CD4-positive, alpha-beta T cell treated with Interleukin-1 beta for 1 hour (primary cell): Measurements from ENCODE around the gene PBRM1.

ENCODE experiments used
- DNase-seq, 2 donors: peaks; one replicate each; pipeline ENCODE4 v3.0.0-alpha.2; 2020 to 2022

The PBRM1 gene

DNA sequence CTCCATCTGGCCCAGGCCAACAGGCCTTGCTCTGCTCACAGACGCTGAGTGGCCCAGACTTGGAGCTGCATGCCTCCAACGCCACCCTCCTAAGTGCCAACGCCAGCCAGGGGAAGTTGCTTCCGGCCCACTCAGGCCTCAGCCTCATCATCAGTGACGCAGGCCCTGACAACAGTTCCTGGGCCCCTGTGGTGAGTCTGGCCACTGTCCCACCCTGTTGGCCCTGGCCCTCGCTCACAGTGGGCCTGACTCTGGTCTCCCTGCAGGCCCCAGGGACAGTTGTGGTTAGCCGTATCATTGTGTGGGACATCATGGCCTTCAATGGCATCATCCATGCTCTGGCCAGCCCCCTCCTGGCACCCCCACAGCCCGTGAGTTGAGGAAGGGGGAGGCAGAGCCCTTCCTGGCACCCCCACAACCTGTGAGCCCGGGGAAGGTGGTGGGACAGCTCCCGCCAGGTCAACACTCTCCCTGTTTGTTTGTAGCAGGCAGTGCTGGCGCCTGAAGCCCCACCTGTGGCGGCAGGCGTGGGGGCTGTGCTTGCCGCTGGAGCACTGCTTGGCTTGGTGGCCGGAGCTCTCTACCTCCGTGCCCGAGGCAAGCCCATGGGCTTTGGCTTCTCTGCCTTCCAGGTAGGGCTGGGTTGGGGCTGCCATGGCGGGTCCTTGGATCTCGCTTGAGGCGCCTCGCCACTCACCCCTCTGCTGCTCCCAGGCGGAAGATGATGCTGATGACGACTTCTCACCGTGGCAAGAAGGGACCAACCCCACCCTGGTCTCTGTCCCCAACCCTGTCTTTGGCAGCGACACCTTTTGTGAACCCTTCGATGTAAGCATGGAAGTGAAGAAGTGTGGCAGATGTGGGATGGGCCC is 162.1 kb downstream of the PBRM1 start:
- DNase-seq = no peak

DNA sequence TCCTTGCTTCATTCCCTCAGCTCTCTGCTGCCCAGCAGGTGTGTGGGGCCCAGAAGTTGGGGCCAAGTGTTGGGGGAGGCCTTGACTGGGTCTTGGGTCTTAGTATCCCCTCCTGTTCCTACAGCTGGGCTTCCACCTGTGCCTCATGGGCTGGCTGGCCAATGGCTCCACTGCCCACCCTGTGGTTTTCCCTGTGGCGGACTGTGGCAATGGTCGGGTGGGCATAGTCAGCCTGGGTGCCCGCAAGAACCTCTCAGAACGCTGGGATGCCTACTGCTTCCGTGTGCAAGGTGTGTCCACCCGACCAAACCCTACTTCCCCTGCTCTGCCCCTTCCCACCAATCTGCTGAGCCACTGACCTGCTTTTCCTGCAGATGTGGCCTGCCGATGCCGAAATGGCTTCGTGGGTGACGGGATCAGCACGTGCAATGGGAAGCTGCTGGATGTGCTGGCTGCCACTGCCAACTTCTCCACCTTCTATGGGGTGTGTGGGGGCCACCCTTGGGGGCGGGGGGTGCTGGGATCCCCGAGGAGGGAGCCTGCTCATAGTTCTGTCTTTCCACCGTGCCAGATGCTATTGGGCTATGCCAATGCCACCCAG is 163.0 kb downstream of the PBRM1 start:
- no peak for DNase-seq

DNA sequence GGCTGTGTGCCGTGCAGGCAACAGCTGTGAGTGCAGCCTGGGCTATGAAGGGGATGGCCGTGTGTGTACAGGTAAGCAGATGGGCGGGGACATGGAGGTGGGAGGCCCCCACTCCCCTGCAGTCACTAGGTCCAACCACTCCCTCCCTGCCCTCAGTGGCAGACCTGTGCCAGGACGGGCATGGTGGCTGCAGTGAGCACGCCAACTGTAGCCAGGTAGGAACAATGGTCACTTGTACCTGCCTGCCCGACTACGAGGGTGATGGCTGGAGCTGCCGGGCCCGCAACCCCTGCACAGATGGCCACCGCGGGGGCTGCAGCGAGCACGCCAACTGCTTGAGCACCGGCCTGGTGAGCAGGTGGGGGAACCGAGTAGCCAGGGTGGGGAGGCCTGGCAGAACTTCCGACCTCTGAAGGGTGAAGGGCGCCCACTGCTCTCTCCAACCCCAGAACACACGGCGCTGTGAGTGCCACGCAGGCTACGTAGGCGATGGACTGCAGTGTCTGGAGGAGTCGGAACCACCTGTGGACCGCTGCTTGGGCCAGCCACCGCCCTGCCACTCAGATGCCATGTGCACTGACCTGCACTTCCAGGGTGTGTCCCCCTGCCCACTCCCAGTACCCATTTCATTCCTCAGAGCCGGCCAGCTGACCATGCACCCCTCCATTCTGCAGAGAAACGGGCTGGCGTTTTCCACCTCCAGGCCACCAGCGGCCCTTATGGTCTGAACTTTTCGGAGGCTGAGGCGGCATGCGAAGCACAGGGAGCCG is 163.6 kb downstream of the PBRM1 start:
- no peak for DNase-seq

DNA sequence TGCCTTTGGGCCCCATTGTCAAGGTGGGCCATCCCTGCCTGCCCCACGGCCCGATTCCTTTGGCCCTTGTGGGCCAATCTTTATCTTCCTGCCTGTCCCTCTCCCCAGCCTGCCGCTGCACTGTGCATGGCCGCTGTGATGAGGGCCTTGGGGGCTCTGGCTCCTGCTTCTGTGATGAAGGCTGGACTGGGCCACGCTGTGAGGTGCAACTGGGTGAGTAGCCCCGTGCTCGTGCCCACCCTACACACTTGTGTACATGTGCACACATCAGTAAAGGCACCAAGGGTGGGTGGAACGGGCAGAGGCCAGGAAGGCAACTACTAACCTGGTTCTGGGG is 164.3 kb downstream of the PBRM1 start:
- no peak for DNase-seq

DNA sequence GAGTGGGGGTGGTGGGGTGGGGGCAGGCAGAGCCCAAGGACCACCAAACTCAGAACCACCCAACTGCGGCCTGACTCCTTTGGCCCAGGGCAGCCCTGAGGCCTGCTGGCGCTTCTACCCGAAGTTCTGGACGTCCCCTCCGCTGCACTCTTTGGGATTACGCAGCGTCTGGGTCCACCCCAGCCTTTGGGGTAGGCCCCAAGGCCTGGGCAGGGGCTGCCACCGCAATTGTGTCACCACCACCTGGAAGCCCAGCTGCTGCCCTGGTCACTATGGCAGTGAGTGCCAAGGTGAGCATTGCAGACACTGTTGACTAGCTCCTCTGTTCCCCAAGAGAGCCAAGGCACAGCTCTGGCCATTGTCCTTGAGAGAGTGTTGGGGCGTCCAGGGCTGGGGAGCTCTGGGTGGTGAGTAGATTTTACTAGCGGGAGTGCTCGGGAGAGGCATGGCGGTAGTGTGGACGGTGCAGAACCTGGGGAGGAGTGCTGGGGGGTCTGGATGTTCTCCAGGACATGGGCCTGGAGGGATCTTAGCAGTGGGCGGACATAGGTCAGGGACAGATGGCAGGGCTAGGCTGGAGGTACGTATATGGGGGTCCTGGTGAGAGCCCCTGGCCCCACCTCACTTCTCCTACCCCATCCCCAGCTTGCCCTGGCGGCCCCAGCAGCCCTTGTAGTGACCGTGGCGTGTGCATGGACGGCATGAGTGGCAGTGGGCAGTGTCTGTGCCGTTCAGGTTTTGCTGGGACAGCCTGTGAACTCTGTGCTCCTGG is 164.8 kb downstream of the PBRM1 start:
- DNase-seq = no peak

DNA sequence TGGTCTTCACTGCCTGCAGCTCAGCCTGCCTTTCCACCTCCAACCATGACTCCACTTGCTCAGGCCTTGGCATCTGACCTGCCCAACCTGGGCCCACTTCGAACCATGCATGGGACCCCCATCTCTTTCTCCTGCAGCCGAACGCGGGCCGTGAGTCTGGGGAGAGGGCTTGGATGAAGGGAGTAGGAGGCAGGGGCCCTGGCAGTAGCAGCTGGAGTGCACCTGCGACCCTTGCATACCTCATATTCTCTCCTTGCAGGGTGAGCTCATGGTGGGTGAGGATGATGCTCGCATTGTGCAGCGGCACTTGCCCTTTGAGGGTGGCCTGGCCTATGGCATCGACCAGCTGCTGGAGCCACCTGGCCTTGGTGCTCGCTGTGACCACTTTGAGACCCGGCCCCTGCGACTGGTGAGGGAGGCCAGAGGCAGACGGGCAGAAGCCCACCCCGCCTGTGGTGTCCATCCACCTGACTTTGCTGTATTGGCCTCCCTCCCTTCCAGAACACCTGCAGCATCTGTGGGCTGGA is 165.5 kb downstream of the PBRM1 start:
- DNase-seq = no peak

DNA sequence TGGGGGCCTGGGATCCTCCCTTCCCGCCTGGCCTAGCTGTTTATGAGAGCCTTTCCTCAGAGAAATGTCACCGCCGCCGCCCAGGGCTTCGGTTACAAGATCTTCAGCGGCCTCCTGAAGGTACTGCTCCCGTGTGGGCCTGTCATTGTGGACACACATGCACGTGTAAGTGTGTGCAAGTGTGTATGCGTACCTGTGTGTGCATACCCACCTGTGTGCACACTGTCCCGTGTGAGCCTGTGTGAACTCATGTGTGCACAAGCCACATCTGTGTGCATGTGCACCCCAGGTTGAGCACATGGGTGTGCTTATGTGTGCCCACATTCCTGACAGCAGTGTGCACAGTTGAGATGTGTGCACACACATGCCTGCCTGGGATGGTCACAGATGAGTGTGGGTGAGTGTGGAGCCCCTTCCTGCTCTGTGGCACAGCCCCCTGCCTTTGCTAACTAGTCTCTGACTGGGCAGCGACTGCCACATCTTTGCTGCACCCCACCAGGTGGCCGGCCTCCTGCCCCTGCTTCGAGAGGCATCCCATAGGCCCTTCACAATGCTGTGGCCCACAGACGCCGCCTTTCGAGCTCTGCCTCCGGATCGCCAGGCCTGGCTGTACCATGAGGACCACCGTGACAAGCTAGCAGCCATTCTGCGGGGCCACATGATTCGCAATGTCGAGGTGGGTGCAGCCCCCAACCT is 166.1 kb downstream of the PBRM1 start:
- no peak for DNase-seq

DNA sequence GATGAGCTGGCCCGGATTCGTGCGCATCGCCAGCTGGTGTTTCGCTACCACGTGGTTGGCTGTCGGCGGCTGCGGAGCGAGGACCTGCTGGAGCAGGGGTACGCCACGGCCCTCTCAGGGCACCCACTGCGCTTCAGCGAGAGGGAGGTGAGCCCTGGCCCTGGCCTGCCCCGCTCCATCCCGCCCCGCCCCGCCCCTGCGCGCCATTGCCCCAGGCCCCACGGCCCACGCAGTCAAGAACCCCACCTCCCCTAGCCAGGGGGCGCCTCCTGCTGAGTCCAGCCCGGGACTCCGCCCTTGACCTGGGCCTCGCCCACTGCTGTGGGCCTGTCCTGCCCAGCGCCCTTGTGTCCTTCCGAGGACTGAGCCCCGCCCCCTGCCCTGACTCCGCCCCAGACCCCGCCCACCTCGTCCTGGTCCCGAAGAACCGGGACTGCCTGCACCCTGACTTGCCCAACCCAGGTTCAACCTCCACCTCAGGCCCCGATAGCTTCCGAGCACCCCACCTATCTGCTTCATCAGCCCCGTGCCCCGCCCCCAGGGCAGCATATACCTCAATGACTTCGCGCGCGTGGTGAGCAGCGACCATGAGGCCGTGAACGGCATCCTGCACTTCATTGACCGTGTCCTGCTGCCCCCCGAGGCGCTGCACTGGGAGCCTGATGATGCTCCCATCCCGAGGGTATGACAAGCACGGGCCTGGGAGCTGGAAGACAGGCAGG is 166.8 kb downstream of the PBRM1 start:
- no peak for DNase-seq

DNA sequence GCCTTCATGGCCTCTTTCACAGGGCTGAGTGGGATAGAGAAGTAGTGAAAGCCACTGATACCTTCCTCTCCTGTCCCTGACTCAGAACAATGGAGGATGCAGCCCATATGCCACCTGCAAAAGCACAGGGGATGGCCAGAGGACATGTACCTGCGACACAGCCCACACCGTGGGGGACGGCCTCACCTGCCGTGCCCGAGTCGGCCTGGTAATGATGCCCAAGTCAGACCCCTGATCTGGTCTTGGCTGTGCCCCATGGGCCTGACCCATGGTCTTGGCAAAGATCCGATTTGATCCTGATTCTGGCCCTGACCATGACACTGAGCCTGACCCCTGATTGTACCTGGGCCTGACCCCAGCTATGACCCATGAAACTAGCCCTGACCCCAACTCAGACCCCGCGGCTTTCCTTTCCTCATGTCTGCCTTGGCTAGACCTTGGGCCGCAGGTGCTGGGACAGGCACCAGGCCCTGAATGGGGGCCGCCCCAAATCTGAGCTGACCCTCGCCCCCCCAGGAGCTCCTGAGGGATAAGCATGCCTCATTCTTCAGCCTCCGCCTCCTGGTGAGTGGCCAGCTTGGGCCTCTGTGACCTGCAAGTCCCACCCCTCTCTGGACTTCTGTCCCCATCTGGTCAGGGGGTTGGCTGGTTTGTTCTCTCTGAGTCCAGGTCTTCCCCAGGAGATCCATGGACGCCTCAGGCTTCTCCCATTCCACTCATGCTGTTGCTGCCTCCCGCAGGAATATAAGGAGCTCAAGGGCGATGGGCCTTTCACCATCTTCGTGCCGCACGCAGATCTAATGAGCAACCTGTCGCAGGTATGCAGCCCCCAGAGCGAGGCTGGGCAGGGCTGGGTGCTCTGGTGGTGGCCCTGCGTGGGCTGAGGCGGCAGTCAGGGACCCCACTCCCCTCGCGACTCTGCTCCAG is 167.7 kb downstream of the PBRM1 start:
- DNase-seq = no peak

DNA sequence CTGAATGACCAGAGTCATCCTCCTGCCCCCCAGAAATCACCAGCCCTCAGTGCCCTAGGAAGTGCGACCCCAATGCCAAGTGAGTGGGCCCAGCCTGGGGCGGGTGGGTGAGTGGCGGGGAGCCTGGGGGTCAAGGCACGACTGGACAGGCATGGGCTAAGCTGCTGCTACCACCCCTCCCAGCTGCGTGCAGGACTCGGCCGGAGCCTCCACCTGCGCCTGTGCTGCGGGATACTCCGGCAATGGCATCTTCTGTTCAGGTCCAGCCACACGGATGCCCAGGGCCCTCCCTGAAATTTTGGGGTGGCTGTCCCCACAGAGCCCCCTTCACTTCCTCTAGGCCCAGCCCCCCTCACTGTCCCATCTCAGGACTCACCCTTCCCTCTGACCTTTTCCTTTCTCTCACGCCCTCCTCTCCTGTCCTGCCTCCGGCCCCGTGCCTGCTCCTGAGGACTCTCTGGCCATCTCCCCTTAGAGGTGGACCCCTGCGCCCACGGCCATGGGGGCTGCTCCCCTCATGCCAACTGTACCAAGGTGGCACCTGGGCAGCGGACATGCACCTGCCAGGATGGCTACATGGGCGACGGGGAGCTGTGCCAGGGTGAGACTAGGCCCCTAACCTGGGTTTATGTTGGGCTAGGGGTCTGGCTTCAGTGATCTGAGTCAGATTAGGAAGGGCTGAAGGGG is 169.1 kb downstream of the PBRM1 start:
- DNase-seq = no peak

DNA sequence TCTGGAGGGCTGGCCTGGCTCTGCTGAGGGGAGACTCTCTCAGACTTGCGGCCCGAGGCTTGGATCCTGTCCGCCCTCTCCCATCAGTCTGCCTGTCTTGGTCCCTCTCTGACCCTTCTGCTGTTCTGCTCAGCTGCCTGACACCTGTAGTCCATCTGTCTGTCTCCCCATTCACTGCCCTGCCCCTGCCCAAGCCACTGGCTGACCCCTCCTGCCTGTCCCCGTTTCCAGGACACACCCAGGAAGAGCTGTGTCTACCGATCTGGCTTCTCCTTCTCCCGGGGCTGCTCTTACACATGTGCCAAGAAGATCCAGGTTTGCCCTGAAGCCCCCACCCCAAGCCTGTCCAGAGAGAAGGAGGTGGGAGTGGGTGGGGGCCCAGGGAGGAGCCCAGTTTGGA is 170.5 kb downstream of the PBRM1 start:
- DNase-seq = no peak

DNA sequence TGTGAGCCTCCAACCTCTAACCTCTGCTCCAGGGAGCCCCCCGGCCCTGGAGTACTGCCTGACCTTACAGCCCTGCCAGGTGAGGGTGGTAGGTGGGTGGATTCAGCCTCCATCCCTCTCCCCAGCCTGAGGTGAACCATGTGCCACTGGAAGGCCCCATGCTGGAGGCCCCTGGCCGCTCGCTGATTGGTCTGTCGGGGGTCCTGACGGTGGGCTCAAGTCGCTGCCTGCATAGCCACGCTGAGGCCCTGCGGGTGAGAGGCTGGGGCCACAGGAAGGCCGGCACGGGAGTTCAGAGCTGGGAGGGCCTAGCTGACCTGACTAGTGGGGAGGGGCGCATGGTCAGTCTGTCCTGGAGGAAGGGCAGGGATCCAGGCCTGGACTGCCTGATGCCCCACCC is 171.1 kb downstream of the PBRM1 start:
- no peak for DNase-seq

DNA sequence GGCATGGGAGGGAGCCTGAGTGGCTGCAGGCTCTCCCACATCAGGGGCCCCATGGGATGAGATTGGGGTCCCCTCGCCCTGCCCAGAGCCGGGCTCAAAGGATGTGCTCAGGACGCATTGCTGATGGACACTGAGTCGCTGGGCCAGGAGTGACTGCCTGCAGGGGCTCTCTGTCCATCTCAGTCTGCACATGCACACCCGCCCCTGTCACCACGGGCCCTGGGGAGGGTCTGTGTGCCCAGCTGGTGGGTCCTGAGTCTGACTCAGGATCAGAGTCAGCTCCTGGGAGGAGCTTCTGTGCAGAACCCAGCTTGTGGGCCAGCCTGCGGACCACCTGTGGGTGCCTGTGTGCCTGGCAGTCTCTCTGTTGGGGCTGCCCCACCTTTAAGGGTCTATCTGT is 172.4 kb downstream of the PBRM1 start:
- no peak for DNase-seq

DNA sequence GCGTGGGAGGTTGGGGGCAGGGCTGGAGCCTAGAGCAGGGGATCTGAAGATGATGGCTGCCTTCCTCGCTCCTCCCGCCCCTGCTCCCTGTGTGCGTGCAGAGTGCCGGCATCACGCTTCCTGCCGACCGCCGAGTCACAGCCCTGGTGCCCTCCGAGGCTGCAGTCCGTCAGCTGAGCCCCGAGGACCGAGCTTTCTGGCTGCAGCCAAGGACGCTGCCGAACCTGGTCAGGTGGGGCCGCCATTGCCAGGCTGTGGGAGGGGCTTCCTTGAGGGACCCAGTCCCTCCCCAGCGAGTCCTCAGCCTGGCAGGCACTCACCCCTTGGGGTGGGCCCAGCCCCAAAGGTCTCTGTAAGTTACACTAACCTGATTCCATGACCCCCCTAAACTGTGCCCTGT is 173.0 kb downstream of the PBRM1 start:
- no peak for DNase-seq

DNA sequence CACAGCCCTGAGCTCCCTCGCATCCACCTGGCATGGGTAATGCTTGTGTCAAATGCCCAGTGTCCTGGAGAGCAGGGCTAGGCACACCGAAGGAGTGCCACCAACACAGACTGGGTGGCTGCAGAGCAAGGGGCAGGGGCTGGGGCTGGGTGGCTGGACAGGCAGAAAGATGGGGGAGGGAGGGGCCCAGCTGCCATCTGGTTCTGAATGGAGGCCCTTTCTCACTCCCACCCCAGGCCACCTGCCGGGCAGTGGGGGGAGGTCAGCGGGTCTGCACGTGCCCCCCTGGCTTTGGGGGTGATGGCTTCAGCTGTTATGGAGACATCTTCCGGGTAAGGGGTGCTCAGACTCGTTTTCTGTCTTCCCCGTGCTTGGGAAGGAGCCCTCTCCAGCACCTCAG is 173.6 kb downstream of the PBRM1 start:
- no peak for DNase-seq

DNA sequence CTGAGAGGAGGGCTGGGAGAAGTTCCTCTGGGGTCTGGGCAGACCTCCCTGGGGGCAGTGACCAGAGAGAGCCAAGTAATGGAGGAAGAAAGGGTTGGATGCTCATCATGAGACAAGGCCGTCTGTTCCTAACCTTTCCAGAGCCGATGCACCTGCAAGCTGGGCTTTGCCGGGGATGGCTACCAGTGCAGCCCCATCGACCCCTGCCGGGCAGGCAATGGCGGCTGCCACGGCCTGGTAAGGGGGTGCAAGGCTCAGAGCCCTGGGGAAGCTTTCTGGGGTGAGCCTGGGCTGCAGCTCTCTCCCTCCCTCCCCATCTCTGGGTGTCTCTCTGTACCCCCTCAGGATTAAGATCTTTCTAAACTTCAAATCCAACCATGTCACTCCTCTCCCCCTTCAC is 174.2 kb downstream of the PBRM1 start:
- DNase-seq = no peak

DNA sequence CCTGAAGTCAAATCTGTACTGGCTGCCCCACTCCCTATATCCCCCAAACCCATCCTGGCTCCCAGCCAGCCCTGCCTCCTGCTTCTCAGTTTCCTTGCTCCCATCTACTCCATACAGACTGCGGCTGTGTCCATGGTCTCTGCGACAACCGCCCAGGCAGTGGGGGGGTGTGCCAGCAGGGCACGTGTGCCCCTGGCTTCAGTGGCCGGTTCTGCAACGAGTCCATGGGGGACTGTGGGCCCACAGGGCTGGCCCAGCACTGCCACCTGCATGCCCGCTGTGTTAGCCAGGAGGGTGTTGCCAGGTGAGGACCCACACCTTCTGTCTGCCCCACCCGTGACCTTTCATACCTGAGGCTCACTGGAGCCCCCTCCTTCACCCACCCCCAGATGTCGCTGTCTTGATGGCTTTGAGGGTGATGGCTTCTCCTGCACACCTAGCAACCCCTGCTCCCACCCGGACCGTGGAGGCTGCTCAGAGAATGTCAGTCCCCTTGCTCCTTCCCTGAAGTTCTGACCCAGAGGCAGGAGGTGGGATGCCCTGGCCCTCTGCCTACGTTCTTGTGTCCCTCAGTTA is 175.9 kb downstream of the PBRM1 start:
- DNase-seq = no peak

DNA sequence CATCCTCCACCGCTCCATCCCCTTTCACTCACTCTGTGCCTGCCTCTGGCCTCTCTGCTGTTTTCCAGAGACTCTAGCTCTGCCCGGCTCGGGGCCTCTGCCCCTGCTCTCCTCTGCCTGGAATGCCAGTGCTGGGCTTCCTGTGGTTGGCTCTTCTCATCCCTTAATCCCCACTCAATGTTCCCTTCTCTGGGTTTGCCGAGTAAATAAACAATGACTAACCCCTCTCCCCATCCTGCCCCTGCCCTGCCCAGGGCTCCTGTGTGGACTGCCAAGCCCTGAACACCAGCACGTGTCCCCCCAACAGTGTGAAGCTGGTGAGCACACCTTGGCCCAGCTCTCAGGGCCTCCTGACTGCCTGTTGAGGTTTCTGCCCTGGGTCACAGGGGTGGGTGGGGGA is 178.4 kb downstream of the PBRM1 start:
- no peak for DNase-seq

DNA sequence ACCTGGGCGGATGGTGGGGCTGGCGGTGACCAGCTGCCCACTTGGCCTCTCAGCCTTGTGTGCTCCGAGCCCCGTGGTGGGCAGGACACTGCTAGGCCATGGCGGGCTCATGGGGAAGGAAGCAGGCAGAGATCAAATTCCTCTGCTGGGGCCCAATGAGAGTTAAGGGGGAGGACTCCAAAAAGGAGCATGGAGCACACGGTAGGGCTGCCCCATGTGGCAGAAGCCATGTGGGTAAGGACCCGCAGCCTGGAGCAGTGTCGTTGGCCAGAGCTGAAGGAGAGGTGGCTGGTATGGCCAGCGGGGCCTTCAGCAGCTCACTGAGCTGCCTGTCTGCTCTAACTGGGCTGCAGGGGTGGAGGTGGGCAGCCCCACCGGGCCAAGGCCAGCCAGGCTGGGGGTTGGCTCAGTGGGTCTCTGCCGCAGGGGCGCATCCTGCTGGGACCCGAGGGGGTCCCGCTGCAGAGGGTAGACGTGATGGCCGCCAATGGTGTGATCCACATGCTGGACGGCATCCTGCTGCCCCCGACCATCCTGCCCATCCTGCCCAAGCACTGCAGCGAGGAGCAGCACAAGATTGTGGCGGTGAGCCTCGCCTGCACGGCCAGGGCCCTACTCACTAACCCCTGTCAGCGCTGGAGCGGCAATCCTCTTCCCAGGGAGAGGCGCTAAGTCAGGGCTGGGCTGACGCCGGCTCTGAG is 179.3 kb downstream of the PBRM1 start:
- DNase-seq = no peak
